ENCODE data around the gene FAM13A. TPM values are rescaled to one million over a fixed set of nuclear protein-coding genes. Genes with fewer than 3 reads are reported as not detected.
A peak's percentile ranks its signal among the peaks of the same experiment; 100 is the strongest.

Gene FAM13A
- total and polyA plus RNA-seq, 8 donors, result 15.7 to 56.4 (median 38.1) TPM

DNA sequence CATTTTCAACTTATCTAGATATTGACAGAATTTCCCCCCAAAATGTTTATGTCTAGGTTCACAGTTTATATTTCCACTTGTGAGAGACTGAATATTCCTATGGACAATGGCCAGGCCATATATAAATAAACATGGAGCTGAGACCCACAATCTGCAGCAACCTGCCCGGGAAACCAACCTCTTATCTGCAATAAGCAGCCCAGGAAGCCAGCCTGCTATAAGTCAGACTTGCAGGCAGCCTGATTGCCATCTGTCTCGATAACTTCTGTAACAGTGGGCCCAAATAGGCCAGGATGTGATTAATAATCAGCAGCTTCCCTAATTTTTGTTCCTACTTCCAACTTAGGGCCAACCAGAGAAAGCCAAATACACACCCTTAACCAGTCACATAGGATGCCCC lies 354.2 kb downstream of the FAM13A start:
- FAIRE-seq, result no peak
- DNase-seq, result no peak
- no peak overlapping the region for H3K4me3 ChIP-seq
- intact Hi-C loops (cut with DNase I), result loop anchor here in 2 of 3 donors (10.0 kb wide), 1 partner anchor 322 kb away; no protein-coding TSS in a partner anchor
- H3K4me1 ChIP-seq, result no peaks in the 10 kb centered on the region
- TF ChIP-seq, protein P1, sequence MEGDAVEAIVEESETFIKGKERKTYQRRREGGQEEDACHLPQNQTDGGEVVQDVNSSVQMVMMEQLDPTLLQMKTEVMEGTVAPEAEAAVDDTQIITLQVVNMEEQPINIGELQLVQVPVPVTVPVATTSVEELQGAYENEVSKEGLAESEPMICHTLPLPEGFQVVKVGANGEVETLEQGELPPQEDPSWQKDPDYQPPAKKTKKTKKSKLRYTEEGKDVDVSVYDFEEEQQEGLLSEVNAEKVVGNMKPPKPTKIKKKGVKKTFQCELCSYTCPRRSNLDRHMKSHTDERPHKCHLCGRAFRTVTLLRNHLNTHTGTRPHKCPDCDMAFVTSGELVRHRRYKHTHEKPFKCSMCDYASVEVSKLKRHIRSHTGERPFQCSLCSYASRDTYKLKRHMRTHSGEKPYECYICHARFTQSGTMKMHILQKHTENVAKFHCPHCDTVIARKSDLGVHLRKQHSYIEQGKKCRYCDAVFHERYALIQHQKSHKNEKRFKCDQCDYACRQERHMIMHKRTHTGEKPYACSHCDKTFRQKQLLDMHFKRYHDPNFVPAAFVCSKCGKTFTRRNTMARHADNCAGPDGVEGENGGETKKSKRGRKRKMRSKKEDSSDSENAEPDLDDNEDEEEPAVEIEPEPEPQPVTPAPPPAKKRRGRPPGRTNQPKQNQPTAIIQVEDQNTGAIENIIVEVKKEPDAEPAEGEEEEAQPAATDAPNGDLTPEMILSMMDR (IDR thresholded peaks at IDR 0.05), result no peak
- H3K36me3 ChIP-seq, result no peaks in the 10 kb centered on the region
- H3K27ac ChIP-seq, result no peak overlapping the region
- 84% methylated on average over 2 of the region's 2 CpGs for WGBS, 2 donors
- H3K9me3 ChIP-seq, result no peaks in the 10 kb centered on the region
- H3K27me3 ChIP-seq, result no peaks in the 10 kb centered on the region
- no peak for ATAC-seq

DNA sequence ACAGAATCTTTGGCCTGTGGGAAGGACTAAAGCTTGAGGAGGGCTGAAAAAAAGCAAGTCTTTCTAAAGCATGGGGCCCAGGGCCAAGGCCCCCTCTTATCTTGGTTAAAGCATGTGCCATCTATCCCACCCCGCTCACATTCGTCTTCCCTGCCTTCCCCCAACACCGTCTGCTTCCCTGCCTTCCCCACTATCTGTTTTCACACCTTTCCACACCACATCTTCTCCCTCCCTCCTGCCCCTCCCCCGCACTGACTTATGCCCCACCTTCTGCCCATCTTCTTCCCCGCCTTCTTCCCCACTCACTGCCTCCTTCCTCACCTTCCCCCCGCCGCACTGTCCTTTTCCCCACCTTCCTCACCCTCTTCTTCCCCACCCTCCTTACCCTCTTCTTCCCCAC lies 358.5 kb downstream of the FAM13A start:
- Histone ChIP-seq H3K4me3 (no peak overlapping the region), H3K4me1 (no peaks in the 10 kb centered on the region), H3K27me3 (no peaks in the 10 kb centered on the region), H3K27ac (no peak overlapping the region), H3K9me3 (no peaks in the 10 kb centered on the region), H3K36me3 (no peaks in the 10 kb centered on the region)
- 96 to 97% methylated on average over 7 of the region's 7 CpGs for WGBS, 2 donors
- FAIRE-seq (no peak), DNase-seq (peak in 1 of 6 donors; percentile 32), ATAC-seq (no peak)
- TF ChIP-seq, protein P1 (IDR thresholded peaks at IDR 0.05), result no peak
- intact Hi-C loops (cut with DNase I), result no loop called here

DNA sequence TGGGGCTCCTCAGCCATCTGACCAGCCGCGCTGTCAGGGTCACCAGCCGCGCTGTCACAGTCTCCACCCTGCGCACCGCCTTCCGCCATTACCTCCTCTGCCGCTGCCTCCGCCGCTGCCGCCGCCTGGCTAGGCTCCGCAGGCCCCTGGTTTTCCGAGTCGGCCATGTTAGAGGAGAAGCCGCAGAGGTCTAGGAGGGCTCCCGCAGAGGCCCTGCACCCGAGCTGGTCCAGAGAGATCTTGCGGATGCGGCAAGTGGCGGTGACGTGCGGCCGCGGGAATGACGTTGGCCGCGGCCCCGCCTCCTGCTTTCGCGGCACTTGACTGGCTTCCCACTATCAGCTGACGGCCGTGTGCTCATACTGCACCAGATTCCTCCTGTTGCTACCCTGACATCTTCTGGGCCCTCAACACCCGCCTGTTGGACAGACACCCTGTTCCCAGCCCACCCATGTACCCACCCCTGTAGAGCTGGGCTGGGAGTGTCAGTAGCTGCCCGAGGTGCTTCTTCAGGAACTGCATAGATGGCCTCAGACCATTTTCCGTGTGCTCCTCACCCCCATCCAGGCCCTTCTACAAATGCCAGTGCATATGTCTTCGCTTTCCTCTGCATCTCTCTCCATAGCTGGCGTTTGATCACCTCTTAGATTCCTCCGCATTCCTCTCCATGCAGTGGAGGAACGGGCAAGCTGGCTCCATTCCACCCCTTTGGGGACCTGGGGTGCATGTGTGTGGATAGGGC lies 359.2 kb downstream of the FAM13A start, which contains the start of gene NAP1L5:
TSS of gene NAP1L5 (minus strand) at position 242 of the 742 bp plus-strand sequence. CDS start at position 167, 75 bp downstream.
- TF ChIP-seq, protein P1 (IDR thresholded peaks at IDR 0.05), result no peak
- intact Hi-C loops (cut with DNase I), result no loop called here
- no peaks in the 10 kb centered on the region for H3K36me3 ChIP-seq
- H3K4me3 ChIP-seq, result peak within 1 kb of the TSS; percentile 13 to 50 (median 38)
- no peaks in the 10 kb centered on the region for H3K4me1 ChIP-seq
- peak; percentile 35 to 72 (median 48) for DNase-seq
- 57 to 63% methylated on average over 40 of the region's 40 CpGs for WGBS, 2 donors
- ATAC-seq, result peak; percentile 86 to 93 (median 90)
- FAIRE-seq, result no peak
- no peaks in the 10 kb centered on the region for H3K9me3 ChIP-seq
- peak within 1 kb of the TSS in 3 of 4 donors; percentile 31 to 57 (median 40) for H3K27ac ChIP-seq
- no peaks in the 10 kb centered on the region for H3K27me3 ChIP-seq

DNA sequence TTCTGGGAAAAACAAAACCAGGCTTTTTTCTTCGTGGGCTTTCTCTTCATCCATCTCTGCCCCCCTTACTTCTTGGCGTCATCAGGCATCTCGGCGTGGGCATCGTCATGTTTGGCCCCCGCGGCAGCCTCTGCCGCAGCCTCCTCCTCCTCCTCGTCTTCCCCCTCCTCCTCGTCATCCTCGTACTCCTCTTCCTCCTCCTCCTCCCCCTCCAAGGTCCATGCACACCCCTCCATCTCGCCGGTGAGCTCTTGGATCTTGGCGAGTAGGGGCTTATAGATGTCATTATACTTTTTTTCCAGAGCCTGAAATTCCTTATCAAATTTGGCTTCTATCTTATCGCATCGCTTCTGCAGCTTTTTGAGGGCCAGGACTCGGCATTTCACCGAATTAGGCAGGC lies 359.8 kb downstream of the FAM13A start:
- WGBS, 2 donors, result 51 to 57% methylated on average over 18 of the region's 18 CpGs
- DNase-seq, result no peak
- FAIRE-seq, result no peak
- TF ChIP-seq, protein P1 (IDR thresholded peaks at IDR 0.05), result no peak
- Histone ChIP-seq H3K27ac (peak overlapping the region in 3 of 4 donors; percentile 31 to 57 (median 40)), H3K4me3 (peak overlapping the region; percentile 13 to 50 (median 38)), H3K9me3 (no peaks in the 10 kb centered on the region), H3K4me1 (no peaks in the 10 kb centered on the region), H3K36me3 (no peaks in the 10 kb centered on the region), H3K27me3 (no peaks in the 10 kb centered on the region)
- peak in 3 of 4 donors; percentile 38 to 54 (median 44) for ATAC-seq
- intact Hi-C loops (cut with DNase I), result no loop called here

DNA sequence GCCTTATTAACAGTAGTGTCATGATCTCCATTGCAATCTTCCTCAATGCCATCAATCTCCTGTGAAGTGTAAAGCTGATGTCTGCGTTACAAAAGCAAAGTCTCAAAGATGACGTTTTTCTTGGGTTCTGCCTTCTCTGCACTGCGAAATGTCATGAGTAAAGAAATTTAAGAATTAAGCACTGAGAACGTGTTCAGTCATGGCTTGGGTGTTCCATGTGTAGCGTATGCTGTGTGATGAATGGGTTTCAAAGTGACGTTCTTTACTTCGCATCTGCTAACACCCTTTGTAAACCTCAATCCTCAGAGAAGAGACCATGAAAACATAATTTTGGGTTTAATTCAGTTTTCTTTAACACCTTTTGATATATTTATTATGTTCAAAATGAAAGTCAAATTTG lies 360.4 kb downstream of the FAM13A start:
- 67 to 77% methylated on average over 7 of the region's 7 CpGs for WGBS, 2 donors
- DNase-seq (no peak), ATAC-seq (no peak), FAIRE-seq (no peak)
- peak overlapping the region in 2 of 4 donors; percentile 49 to 50 for H3K4me3 ChIP-seq
- H3K36me3 ChIP-seq, result no peaks in the 10 kb centered on the region
- H3K27ac ChIP-seq, result no peak overlapping the region
- no peaks in the 10 kb centered on the region for H3K27me3 ChIP-seq
- no peaks in the 10 kb centered on the region for H3K9me3 ChIP-seq
- no peaks in the 10 kb centered on the region for H3K4me1 ChIP-seq
- TF ChIP-seq, protein P1 (IDR thresholded peaks at IDR 0.05), result no peak
- intact Hi-C loops (cut with DNase I), result no loop called here
